HepG2 (cell line): ENCODE data around the gene DACT2. TPM values are rescaled to one million over a fixed set of nuclear protein-coding genes. Genes with fewer than 3 reads are reported as not detected.

Experiments
- ATF2 ChIP-seq: sonication (generic); formaldehyde crosslinking; IDR thresholded peaks from 2 replicates; pipeline ENCODE4 v1.4.0; 2020; ENCODE audit warnings: missing genetic modification reagents
- BCL6 ChIP-seq: IDR thresholded peaks from 2 replicates; pipeline ENCODE4 v1.6.1; 2016; ENCODE audit warnings: missing genetic modification reagents, missing compliant biosample characterization
- DDIT3 ChIP-seq: sonication (generic); formaldehyde crosslinking; IDR thresholded peaks from 2 replicates; pipeline ENCODE4 v1.4.0; 2020; ENCODE audit warnings: mild to moderate bottlenecking, missing genetic modification reagents
- E2F2 ChIP-seq: sonication (generic); formaldehyde crosslinking; IDR thresholded peaks from 2 replicates; pipeline ENCODE4 v1.4.0; 2020; ENCODE audit warnings: missing genetic modification reagents, borderline replicate concordance
- GLMP ChIP-seq: sonication (generic); formaldehyde crosslinking; IDR thresholded peaks from 2 replicates; pipeline ENCODE4 v1.9.0; 2021; ENCODE audit warnings: missing genetic modification reagents, mild to moderate bottlenecking, borderline replicate concordance
- HNF4A ChIP-seq: sonication (generic); formaldehyde crosslinking; IDR thresholded peaks from 2 replicates; pipeline ENCODE4 v1.4.0; 2020; ENCODE audit warnings: missing genetic modification reagents
- HNRNPH1 ChIP-seq: fragments of 200-400 bp; formaldehyde crosslinking; optimal IDR thresholded peaks from 2 replicates; pipeline ENCODE3; 2017; ENCODE audit warnings: mild to moderate bottlenecking, low read depth, low read length
- HNRNPUL1 ChIP-seq: fragments of 200-400 bp; formaldehyde crosslinking; IDR thresholded peaks from 2 replicates; pipeline ENCODE4 v1.6.1; 2017; ENCODE audit warnings: low read depth, mild to moderate bottlenecking, low read length, moderate library complexity
- KAT8 ChIP-seq: IDR thresholded peaks from 2 replicates; pipeline ENCODE4 v1.6.1; 2016; ENCODE audit warnings: missing genetic modification reagents, missing compliant biosample characterization
- MIXL1 ChIP-seq: IDR thresholded peaks from 2 replicates; pipeline ENCODE4 v1.6.1; 2016
- SIN3A ChIP-seq: IDR thresholded peaks from 2 replicates; pipeline ENCODE4 v1.6.1; 2011; ENCODE audit warnings: low read depth, mild to moderate bottlenecking, control low read depth, low read length, borderline replicate concordance
- SMAD1 ChIP-seq: sonication (generic); formaldehyde crosslinking; IDR thresholded peaks from 2 replicates; pipeline ENCODE4 v1.4.0; 2020; ENCODE audit warnings: missing genetic modification reagents, low read depth, mild to moderate bottlenecking, borderline replicate concordance
- STAG1 ChIP-seq: sonication (generic); formaldehyde crosslinking; IDR thresholded peaks from 2 replicates; pipeline ENCODE4 v1.4.0; 2020; ENCODE audit warnings: missing genetic modification reagents
- TBL1XR1 ChIP-seq: fragments of 150-350 bp; IDR thresholded peaks from 2 replicates; pipeline ENCODE4 v1.6.1; 2014; ENCODE audit warnings: borderline replicate concordance, low read length; ENCODE audit not compliant: partially characterized antibody
- ZBTB8A ChIP-seq: sonication (generic); formaldehyde crosslinking; IDR thresholded peaks from 2 replicates; pipeline ENCODE4 v1.4.0; 2020; ENCODE audit warnings: mild to moderate bottlenecking, low read depth, missing genetic modification reagents, borderline replicate concordance
- ZNF20 ChIP-seq: sonication (generic); formaldehyde crosslinking; IDR thresholded peaks from 2 replicates; pipeline ENCODE4 v1.4.0; 2020; ENCODE audit warnings: mild to moderate bottlenecking, moderate library complexity, missing genetic modification reagents
- ZNF292 ChIP-seq: sonication (generic); formaldehyde crosslinking; IDR thresholded peaks from 2 replicates; pipeline ENCODE4 v1.8.1; 2022; ENCODE audit warnings: mild to moderate bottlenecking, low read depth, missing genetic modification reagents, borderline replicate concordance
- ZNF557 ChIP-seq: sonication (generic); formaldehyde crosslinking; IDR thresholded peaks from 2 replicates; pipeline ENCODE4 v1.4.0; 2020; ENCODE audit warnings: missing genetic modification reagents
- ZNF567 ChIP-seq: sonication (generic); formaldehyde crosslinking; IDR thresholded peaks from 2 replicates; pipeline ENCODE4 v1.8.1; 2023; ENCODE audit warnings: mild to moderate bottlenecking, missing genetic modification reagents, borderline replicate concordance
- ZNF580 ChIP-seq: IDR thresholded peaks from 2 replicates; pipeline ENCODE4 v1.6.1; 2016; ENCODE audit warnings: low read depth, borderline replicate concordance
- ZSCAN12 ChIP-seq: sonication (generic); formaldehyde crosslinking; IDR thresholded peaks from 2 replicates; pipeline ENCODE4 v1.9.0; 2021; ENCODE audit warnings: mild to moderate bottlenecking, missing genetic modification reagents
- polyA plus RNA-seq, 8 experiments: library from polyadenylated mRNA; depleted of rRNA in 3 of 8; stranded (reverse) in 7 of 8; unstranded in 1 of 8; fragments of >200 nt; fragmentation: Illumina TruSeq in 4 of 8; extraction: Trizol in 4 of 8; gene quantifications; 2 replicates each; pipeline versions ENCODE4 v1.2.1 to v1.2.3, GENCODE V29; 2011 to 2016; ENCODE audit warnings: low read depth in 4 of 8, missing spikeins in 1 of 8, mixed read lengths in 1 of 8; ENCODE audit not compliant: insufficient read depth in 1 of 8
- total RNA-seq, 5 experiments: library from RNA; depleted of rRNA; stranded (reverse); fragments of >200 nt; fragmentation: Illumina TruSeq; extraction: Trizol; gene quantifications; 2 replicates each; pipeline ENCODE4 v1.2.3, GENCODE V29; 2016; ENCODE audit warnings: low read depth in 1 of 5

DACT2 gene
- total and polyA plus RNA-seq, 2 of the 13 experiments (the other 11 are each of a cell fraction or from before 2014, with no cell fraction given): 0.15 TPM; not detected in 1

- TF ChIP-seq STAG1 (CRISPR knock-in tag) (peak; percentile 100), SMAD1 (CRISPR knock-in tag) (no peak), SIN3A (no peak), HNF4A (CRISPR knock-in tag) (peak; percentile 33; the same call in 1 of the 2 replicates), E2F2 (CRISPR knock-in tag) (no peak), DDIT3 (CRISPR knock-in tag) (no peak), HNRNPH1 (no peak), ZNF580 (CRISPR knock-in tag) (peak; percentile 49; the same call in 1 of the 2 replicates), TBL1XR1 (peak; percentile 27), KAT8 (CRISPR knock-in tag) (0 out of 2 replicates have a peak, but pooled peaks have one; percentile 17), MIXL1 (CRISPR knock-in tag) (0 out of 2 replicates have a peak, but pooled peaks have one; percentile 30), GLMP (no peak), BCL6 (CRISPR knock-in tag) (no peak), ZBTB8A (CRISPR knock-in tag) (no peak), ZNF20 (CRISPR knock-in tag) (no peak), ZNF567 (CRISPR knock-in tag) (no peak), ZSCAN12 (CRISPR knock-in tag) (no peak), ZNF557 (no peak), HNRNPUL1 (no peak), ATF2 (CRISPR knock-in tag) (0 out of 2 replicates have a peak, but pooled peaks have one; percentile 17), ZNF292 (CRISPR knock-in tag) (no peak)
Measured at GRCh38 chr6:168355716-168356522, 36.3 kb upstream of the DACT2 start (continued).
